ENCODE measurements around the gene CX3CL1. TPM values are rescaled to one million over a fixed set of nuclear protein-coding genes. Genes with fewer than 3 reads are reported as not detected.

CX3CL1 gene
- total and polyA plus RNA-seq, 2 of the 13 experiments (the other 11 are each of a cell fraction or from before 2014, with no cell fraction given): 57.3 to 60.8 TPM

- TF ChIP-seq POGZ (CRISPR knock-in tag; IDR thresholded peaks at IDR 0.05) (peak; percentile 42; the same call in 1 of the 2 replicates), ZNF607 (CRISPR knock-in tag; IDR thresholded peaks at IDR 0.05; ENCODE audit: borderline replicate concordance) (peak; percentile 58), POLR2AphosphoS5 (IDR thresholded peaks at IDR 0.05; ENCODE audit: low read depth, low read length) (peak; percentile 86), SMYD3 (CRISPR knock-in tag; IDR thresholded peaks at IDR 0.05) (no peak), ZNF468 (CRISPR knock-in tag; IDR thresholded peaks at IDR 0.05) (no peak), KDM5B (CRISPR knock-in tag; IDR thresholded peaks at IDR 0.05; ENCODE audit: borderline replicate concordance) (no peak; the same call in 1 of the 2 replicates), ZNF260 (CRISPR knock-in tag; IDR thresholded peaks at IDR 0.05; ENCODE audit: borderline replicate concordance, low read depth) (no peak), ZNF430 (CRISPR knock-in tag; IDR thresholded peaks at IDR 0.05) (peak; percentile 54; the same call in 1 of the 2 replicates), SMAD1 (CRISPR knock-in tag; IDR thresholded peaks at IDR 0.05; ENCODE audit: borderline replicate concordance, low read depth) (0 out of 2 replicates have a peak, but pooled peaks have one; percentile 23), HNRNPK (IDR thresholded peaks at IDR 0.05; ENCODE audit: low read depth, low read length, poor library complexity, severe bottlenecking) (peak; percentile 59), ZBTB49 (CRISPR knock-in tag; IDR thresholded peaks at IDR 0.05; ENCODE audit: borderline replicate concordance) (peak; percentile 56; the same call in 1 of the 2 replicates), RAD21 (CRISPR knock-in tag; IDR thresholded peaks at IDR 0.05) (peak; percentile 65), RBM39 (IDR thresholded peaks at IDR 0.05; ENCODE audit: low read depth, low read length, poor library complexity, severe bottlenecking) (peak; percentile 90), MXD4 (CRISPR knock-in tag; IDR thresholded peaks at IDR 0.05) (peak; percentile 26; the same call in 1 of the 2 replicates), IRF9 (CRISPR knock-in tag; IDR thresholded peaks at IDR 0.05; ENCODE audit: borderline replicate concordance) (peak; percentile 55; the same call in 1 of the 2 replicates), HNF1A (IDR thresholded peaks at IDR 0.05; ENCODE audit: low read depth) (peak; percentile 98), HNF1A (CRISPR knock-in tag; IDR thresholded peaks at IDR 0.05; ENCODE audit: borderline replicate concordance) (peak; percentile 99), FOXA1 (IDR thresholded peaks at IDR 0.05) (no peak), FOXA1 (CRISPR knock-in tag; IDR thresholded peaks at IDR 0.05) (peak; percentile 84), ZNF530 (CRISPR knock-in tag; IDR thresholded peaks at IDR 0.05; ENCODE audit: low read depth) (no peak), TOE1 (CRISPR knock-in tag; IDR thresholded peaks at IDR 0.05) (peak; percentile 87)
Observed at GRCh38 chr16:57372372-57373116, at the start of gene CX3CL1 (continued).

Measured in HepG2 (cell line).